IPS-20b (cell line): Measurements from ENCODE around the gene RUSC2.
"Not testable (repeated sequence)": the region's sequence is repeated elsewhere in the genome, so short reads cannot be mapped to it uniquely, and the experiment has no call there.

Experiments used
- H3K27ac ChIP-seq: one replicate; pipeline ENCODE4 v1.5.1; 2013; ENCODE audit warnings: low read length
- H3K27me3 ChIP-seq: 2 replicates; pipeline ENCODE4 v1.6.1; 2013; ENCODE audit warnings: mild to moderate bottlenecking, low read length, inconsistent platforms; ENCODE audit not compliant: insufficient read depth
- H3K36me3 ChIP-seq: 2 replicates; pipeline ENCODE4 v1.6.1; 2013; ENCODE audit warnings: low read depth, mild to moderate bottlenecking, inconsistent platforms, low read length, moderate library complexity; ENCODE audit not compliant: insufficient read depth
- H3K4me1 ChIP-seq: 2 replicates; pipeline ENCODE4 v1.6.1; 2013; ENCODE audit warnings: mild to moderate bottlenecking, control low read depth, inconsistent platforms, low read length, moderate library complexity; ENCODE audit not compliant: insufficient read depth
- H3K4me3 ChIP-seq: 2 replicates; pipeline ENCODE4 v1.5.1; 2013; ENCODE audit warnings: mild to moderate bottlenecking, low read length, inconsistent platforms
- H3K9ac ChIP-seq: 2 replicates; pipeline ENCODE4 v1.6.1; 2013; ENCODE audit warnings: low read depth, mild to moderate bottlenecking, inconsistent platforms, low read length, moderate library complexity
- H3K9me3 ChIP-seq: 2 replicates; pipeline ENCODE4 v1.6.1; 2013; ENCODE audit warnings: mild to moderate bottlenecking, low read depth, low read length, inconsistent platforms; ENCODE audit not compliant: insufficient read depth

The RUSC2 gene, protein sequence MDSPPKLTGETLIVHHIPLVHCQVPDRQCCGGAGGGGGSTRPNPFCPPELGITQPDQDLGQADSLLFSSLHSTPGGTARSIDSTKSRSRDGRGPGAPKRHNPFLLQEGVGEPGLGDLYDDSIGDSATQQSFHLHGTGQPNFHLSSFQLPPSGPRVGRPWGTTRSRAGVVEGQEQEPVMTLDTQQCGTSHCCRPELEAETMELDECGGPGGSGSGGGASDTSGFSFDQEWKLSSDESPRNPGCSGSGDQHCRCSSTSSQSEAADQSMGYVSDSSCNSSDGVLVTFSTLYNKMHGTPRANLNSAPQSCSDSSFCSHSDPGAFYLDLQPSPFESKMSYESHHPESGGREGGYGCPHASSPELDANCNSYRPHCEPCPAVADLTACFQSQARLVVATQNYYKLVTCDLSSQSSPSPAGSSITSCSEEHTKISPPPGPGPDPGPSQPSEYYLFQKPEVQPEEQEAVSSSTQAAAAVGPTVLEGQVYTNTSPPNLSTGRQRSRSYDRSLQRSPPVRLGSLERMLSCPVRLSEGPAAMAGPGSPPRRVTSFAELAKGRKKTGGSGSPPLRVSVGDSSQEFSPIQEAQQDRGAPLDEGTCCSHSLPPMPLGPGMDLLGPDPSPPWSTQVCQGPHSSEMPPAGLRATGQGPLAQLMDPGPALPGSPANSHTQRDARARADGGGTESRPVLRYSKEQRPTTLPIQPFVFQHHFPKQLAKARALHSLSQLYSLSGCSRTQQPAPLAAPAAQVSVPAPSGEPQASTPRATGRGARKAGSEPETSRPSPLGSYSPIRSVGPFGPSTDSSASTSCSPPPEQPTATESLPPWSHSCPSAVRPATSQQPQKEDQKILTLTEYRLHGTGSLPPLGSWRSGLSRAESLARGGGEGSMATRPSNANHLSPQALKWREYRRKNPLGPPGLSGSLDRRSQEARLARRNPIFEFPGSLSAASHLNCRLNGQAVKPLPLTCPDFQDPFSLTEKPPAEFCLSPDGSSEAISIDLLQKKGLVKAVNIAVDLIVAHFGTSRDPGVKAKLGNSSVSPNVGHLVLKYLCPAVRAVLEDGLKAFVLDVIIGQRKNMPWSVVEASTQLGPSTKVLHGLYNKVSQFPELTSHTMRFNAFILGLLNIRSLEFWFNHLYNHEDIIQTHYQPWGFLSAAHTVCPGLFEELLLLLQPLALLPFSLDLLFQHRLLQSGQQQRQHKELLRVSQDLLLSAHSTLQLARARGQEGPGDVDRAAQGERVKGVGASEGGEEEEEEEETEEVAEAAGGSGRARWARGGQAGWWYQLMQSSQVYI (N-terminal part only)

DNA sequence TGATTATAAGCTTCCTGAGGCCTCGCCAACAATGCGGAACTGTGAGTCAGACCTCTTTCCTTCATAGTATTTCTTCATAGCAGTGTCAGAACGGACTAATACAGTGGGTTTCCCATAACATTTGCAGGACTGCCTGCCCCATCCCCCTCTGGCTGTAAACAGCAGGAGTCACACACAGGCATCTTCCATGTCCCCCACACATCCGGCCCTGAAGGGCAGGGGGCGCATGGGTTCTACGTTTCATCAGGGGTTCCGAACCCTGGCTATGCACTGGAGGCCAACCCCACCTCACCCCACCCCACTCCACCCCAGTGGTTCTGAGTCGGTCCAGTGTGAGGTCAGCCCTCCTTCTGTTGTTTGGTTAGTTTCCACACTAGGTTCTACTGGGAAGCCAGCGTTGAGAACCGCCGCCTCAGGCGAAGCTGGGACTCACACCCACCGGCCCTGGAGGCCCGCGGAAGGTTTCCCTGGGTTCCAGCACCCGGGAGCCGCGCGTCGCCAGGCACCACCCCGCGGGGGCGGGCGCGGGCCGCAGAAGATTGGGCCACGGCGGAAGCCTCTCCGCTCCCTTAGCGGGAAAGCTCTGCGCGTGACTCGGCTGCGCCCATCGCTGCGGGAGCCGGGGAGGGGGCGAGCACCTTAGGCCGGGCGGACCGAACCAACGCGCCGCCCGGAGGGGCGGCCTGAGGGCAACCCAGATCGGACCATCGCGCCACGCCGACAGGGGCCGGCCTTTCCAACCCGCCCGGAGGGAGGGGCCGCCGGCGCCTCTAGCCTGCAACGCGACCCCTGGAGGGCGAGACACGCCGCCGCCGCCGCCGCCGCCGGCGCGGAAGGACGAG, at the start of gene RUSC2:
TSS of gene RUSC2 (plus strand) at position 799 of the 842 bp plus-strand sequence. CDS start 56,411 bp downstream, outside the sequence.
- peaks cover 21% of the 10 kb centered on the region for H3K4me1 ChIP-seq
- peak within 1 kb of the TSS; percentile 90; the same call in 1 of the 2 replicates for H3K9ac ChIP-seq
- peaks cover 11% of the 10 kb centered on the region; the same call in 1 of the 2 replicates for H3K27me3 ChIP-seq
- H3K4me3 ChIP-seq = peak within 1 kb of the TSS; percentile 90
- no peaks in the 10 kb centered on the region for H3K36me3 ChIP-seq
- peak within 1 kb of the TSS; percentile 68 for H3K27ac ChIP-seq
- H3K9me3 ChIP-seq = no peaks in the 10 kb centered on the region

DNA sequence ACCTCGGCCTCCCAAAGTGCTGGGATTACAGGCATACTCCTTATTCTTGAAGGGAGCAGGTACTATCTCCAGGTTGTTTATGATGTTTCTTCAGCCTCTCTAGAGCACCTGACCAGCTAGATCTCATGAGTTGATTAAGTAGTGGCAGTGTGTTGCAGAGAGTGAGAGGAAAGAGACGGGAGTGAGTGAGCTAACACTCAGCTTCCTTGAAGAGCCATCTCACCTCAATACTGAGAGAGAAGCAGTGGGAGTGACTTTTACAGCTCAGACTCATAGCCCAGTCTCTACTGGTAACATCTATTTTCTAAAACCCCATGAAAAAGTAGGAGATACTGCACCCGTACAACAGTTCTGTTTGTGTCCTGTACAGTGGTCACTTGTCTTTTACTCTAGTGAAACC, 43.9 kb upstream of the RUSC2 start:
- H3K27ac ChIP-seq = no peak overlapping the region
- no peak overlapping the region for H3K4me3 ChIP-seq
- no peaks in the 10 kb centered on the region for H3K36me3 ChIP-seq

DNA sequence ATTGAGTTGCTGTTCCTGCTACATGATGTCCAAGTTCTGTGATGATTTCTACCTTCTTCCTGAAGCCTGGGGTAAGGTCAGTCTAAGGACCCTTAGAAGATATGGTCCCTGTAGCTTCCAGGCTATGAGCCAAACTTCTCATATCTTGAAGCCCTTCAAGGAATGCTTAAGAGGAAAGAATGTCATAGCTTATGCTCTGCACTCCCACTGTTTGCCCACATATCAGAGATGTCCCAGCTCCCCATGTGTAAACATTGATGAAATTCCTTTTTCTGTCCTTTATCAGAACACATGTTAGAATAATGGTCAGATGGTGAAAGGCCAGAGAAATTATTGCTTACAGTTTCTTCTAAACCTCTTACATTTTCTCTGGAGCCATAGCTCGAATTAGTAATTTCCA, 41.4 kb upstream of the RUSC2 start:
- Histone ChIP-seq H3K27ac (no peak overlapping the region), H3K27me3 (peaks cover 11% of the 10 kb centered on the region; the same call in 1 of the 2 replicates), H3K36me3 (no peaks in the 10 kb centered on the region), H3K4me3 (no peak overlapping the region), H3K4me1 (no peaks in the 10 kb centered on the region), H3K9me3 (no peaks in the 10 kb centered on the region), H3K9ac (no peak overlapping the region)

More for the DNA sequence above, 43.9 kb upstream of the RUSC2 start:
- Histone ChIP-seq H3K9me3 (no peaks in the 10 kb centered on the region), H3K27me3 (peaks cover 11% of the 10 kb centered on the region; the same call in 1 of the 2 replicates), H3K4me1 (no peaks in the 10 kb centered on the region), H3K9ac (no peak overlapping the region)

DNA sequence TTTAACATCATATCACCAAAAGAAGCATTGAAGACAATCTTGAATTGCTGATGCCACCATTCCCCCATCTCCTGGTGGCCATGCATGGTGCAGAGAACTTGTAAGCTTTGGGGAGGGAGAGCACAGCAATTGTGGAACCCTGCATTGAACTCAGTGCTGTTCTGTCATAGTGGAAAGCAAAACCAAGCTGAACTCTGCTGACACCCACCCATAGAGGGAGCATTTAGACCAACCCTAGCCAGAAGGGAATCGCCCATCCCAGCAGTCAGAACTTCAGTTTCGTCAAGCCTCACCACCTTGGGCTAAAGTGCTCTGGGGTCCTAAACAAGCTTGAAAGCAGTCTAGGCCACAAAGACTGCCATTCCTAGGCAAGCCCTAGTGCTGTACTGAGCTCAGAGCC, 37.4 kb upstream of the RUSC2 start:
- H3K9me3 ChIP-seq = no peaks in the 10 kb centered on the region
- no peak overlapping the region for H3K27ac ChIP-seq
- no peaks in the 10 kb centered on the region for H3K36me3 ChIP-seq
- no peak overlapping the region for H3K9ac ChIP-seq
- H3K27me3 ChIP-seq = peaks cover 7% of the 10 kb centered on the region; the same call in 1 of the 2 replicates
- H3K4me3 ChIP-seq = no peak overlapping the region
- no peaks in the 10 kb centered on the region for H3K4me1 ChIP-seq

DNA sequence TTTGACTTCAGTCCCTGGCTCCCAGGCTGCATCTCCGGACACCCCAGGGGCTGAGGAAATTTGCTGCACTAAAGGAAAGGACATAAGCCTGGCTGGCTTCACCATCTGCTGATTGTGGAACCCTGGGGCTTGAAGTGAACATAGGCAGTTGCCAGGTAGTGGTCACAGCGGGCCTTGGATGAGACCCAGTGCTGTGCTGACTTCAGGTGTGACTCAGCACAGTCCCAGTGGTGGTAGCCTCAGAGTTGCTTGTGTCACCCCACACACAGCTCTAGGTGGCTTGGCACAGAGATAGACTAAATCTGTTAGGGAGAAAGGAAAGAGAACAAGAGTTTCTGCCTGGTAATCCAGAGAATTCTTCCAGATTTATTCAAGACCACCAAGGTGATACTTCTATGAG, 36.1 kb upstream of the RUSC2 start:
- H3K27me3 ChIP-seq = no peaks in the 10 kb centered on the region
- no peaks in the 10 kb centered on the region for H3K9me3 ChIP-seq
- no peak overlapping the region for H3K4me3 ChIP-seq
- no peak overlapping the region for H3K27ac ChIP-seq
- no peak overlapping the region for H3K9ac ChIP-seq
- H3K4me1 ChIP-seq = no peaks in the 10 kb centered on the region
- H3K36me3 ChIP-seq = no peaks in the 10 kb centered on the region

DNA sequence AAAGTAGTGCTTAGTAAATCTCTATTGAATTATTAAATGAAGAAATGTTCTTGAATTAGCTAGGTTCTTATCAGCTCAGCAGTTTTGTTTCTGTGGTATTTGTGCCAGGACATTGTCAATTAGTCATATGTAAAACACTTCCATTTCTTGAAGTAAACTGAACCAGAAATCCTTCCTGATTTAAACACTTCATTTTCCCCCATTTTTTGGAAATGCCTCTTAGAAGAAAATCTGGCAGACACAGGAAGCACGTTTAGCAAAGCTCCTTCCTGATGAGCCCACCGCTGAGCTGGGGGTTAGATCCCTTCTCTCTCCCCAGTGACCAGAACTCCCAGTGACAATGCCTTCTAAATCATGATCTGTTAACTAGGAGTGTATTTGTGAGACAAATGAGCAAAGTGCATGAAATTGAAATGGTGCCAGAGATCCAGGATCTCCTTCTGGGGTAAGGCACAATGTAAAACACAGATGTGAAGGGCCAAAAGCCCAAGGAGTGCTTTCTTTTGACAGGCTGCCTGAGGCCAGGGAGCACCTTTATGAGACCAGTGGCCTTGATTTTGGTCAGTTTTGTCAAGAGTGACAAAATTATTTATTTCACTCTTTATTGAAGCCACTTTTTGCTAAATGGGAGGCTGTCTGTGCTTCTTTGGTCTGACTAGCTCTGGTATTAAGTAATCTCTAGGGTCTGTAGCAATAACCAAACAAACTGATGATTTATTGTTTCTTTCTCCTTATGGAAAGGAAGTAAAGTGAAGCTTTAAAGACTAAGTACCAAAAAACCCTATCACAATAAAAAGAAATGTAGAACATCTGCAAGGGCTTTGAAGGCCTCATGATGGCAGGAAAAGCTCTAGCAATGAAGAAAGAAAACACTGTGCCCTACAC, 25.5 kb upstream of the RUSC2 start:
- H3K36me3 ChIP-seq = no peaks in the 10 kb centered on the region
- H3K27me3 ChIP-seq = no peaks in the 10 kb centered on the region
- H3K27ac ChIP-seq = no peak overlapping the region
- H3K9ac ChIP-seq = no peak overlapping the region
- no peaks in the 10 kb centered on the region; the same call in 1 of the 2 replicates for H3K9me3 ChIP-seq
- no peaks in the 10 kb centered on the region for H3K4me1 ChIP-seq
- no peak overlapping the region for H3K4me3 ChIP-seq

DNA sequence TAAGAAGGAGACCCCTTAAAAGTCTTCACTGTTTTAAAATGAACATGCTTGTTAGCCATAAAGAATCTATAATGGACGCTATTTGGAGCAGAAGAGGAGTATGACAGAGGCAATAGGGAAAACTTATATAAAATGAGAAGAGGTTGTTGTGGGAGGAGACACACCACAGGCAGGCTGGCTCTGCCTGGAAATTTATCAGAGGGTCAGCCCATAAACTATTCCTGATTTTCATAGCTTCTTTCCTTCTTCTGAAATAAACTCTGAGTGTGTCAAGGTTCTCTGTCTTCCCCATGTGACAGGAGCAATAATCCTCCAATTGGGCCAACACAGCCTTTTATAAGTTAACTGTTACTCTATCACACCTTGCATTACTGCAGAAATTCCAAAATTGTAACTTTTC, 19.6 kb upstream of the RUSC2 start:
- Histone ChIP-seq H3K27ac (no peak overlapping the region), H3K4me3 (no peak overlapping the region), H3K9me3 (no peaks in the 10 kb centered on the region), H3K9ac (no peak overlapping the region), H3K4me1 (no peaks in the 10 kb centered on the region), H3K27me3 (0 out of 2 replicates have a peak, but pooled peaks cover 4% of the 10 kb centered on the region), H3K36me3 (no peaks in the 10 kb centered on the region)

DNA sequence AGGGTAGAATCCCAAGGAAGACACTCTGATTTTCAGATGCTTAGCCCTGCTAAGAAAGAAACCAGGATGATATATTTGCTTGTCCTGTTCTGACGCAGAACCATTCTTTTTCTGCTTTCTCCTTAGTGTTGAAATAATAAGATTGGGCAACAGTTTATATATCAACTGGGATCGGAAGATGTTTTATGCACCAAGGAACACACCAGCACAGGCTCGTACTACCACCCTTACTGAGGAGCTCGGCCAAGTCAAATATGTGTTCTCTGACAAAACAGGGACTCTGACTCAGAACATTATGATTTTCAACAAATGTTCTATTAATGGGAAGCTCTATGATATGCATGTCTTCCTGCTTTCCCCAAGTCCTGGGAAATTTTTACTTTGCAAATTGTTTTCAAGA, 19.0 kb upstream of the RUSC2 start:
- H3K4me1 ChIP-seq = no peaks in the 10 kb centered on the region
- no peak overlapping the region for H3K9ac ChIP-seq
- H3K27ac ChIP-seq = no peak overlapping the region
- 0 out of 2 replicates have a peak, but pooled peaks cover 9% of the 10 kb centered on the region for H3K27me3 ChIP-seq
- H3K36me3 ChIP-seq = no peaks in the 10 kb centered on the region
- no peaks in the 10 kb centered on the region for H3K9me3 ChIP-seq
- H3K4me3 ChIP-seq = no peak overlapping the region

DNA sequence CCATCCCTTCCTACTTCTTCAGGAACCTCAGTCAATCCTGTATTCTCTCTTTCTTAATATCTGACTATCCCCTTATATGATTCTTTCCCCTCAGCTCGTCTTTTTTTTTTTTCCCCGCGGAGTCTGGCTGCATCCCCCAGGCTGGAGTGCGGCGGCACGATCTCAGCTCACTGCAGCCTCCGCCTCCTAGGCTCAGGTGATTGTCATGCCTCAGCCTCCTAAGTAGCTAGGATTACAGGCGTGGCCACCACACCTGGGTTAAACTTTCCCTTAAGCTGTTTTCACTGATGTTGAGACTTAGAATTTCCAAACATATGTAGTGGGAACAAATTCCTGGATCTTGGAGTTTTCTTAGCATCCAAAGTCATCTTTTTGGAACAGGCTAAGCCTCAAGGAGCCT, 13.3 kb upstream of the RUSC2 start:
- no peak overlapping the region for H3K9ac ChIP-seq
- 0 out of 2 replicates have a peak, but pooled peaks cover 9% of the 10 kb centered on the region for H3K27me3 ChIP-seq
- H3K9me3 ChIP-seq = no peaks in the 10 kb centered on the region
- no peaks in the 10 kb centered on the region for H3K4me1 ChIP-seq
- no peaks in the 10 kb centered on the region for H3K36me3 ChIP-seq
- H3K4me3 ChIP-seq = no peak overlapping the region
- H3K27ac ChIP-seq = no peak overlapping the region

DNA sequence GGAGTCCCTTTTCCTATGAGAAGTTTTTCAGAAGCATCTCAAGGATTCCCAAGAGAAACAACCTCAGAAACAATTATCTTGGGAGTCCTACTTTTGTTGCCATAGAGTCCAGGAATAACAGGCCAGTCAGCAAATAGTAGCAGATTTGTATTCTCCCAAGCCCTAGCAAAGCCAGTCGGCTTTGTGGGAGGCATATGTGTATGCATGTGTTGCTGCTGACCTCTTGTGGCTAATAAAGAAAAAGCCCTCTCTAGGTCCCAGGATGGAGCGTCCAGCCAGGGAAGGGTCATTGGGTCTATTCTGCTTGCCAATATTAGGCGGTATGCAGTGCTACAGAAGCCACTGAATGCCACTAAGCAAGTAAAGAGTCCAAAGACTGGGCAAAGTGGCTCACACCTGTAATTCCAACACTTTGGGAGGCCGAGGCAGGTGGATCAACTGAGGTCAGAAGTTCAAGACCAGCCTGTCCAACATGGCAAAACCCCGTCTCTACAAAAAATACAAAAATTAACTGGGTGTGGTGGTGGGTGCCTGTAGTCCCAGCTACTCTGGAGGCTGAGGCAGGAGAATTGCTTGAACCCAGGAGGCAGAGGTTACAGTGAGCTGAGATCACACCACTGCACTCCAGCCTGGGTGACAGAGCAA, 12.6 kb upstream of the RUSC2 start:
- not testable (repeated sequence) for H3K4me1 ChIP-seq, H3K27ac ChIP-seq, H3K36me3 ChIP-seq, H3K4me3 ChIP-seq, H3K27me3 ChIP-seq, H3K9ac ChIP-seq, H3K9me3 ChIP-seq
